ENCODE data around the gene TYW1B. TPM values are rescaled to one million over a fixed set of nuclear protein-coding genes. Genes with fewer than 3 reads are reported as not detected.
"Not testable (repeated sequence)": the region's sequence is repeated elsewhere in the genome, so short reads cannot be mapped to it uniquely, and the experiment has no call there.

The TYW1B gene
- total and polyA plus RNA-seq, 3 experiments from 2014 or later, result 1.5 to 5.1 (median 4.7) TPM

DNA sequence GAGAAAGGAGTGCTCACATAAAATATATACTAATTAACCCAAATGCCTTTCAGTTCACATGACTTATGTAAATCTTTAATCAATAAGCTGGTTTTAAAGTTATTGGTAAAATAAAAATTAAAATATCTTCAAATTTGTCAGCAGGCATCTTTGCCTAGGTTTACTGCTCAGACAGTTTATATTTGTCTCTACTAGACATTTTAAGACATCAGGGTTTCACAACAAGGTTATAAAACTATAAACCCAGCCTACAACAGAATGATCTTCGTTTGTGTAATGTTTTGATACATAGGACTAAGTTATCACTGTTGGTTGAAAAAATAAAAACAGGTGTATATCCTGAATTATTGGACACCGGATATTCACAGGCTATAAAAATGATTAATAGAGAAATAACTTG, 67.4 kb downstream of the TYW1B start:
- Histone ChIP-seq H3K4me1 (ENCODE audit: insufficient read depth, low read length) (no peaks in the 10 kb centered on the region), H3K27me3 (ENCODE audit: insufficient read depth, low read length, poor library complexity, severe bottlenecking) (no peaks in the 10 kb centered on the region), H3K4me3 (ENCODE audit: low read length) (no peak overlapping the region), H3K9me3 (ENCODE audit: low read length) (no peaks in the 10 kb centered on the region), H3K36me3 (ENCODE audit: insufficient read depth, low read length) (no peaks in the 10 kb centered on the region), H3K27ac (ENCODE audit: low read depth, low read length) (no peak overlapping the region)
- CTCF ChIA-PET, result no interaction called here
- no peak for DNase-seq
- Mint-ChIP-seq H3K27ac (no peak overlapping the region), H3K36me3 (peaks cover 23 to 65% (median 51%) of the 10 kb centered on the region in 3 donors), H3K4me3 (no peak overlapping the region), H3K9me3 (peaks cover 14 to 51% (median 31%) of the 10 kb centered on the region in 5 donors), H3K4me1 (no peaks in the 10 kb centered on the region), H3K27me3 (no peaks in the 10 kb centered on the region)
- POLR2A ChIA-PET, result no interaction called here

DNA sequence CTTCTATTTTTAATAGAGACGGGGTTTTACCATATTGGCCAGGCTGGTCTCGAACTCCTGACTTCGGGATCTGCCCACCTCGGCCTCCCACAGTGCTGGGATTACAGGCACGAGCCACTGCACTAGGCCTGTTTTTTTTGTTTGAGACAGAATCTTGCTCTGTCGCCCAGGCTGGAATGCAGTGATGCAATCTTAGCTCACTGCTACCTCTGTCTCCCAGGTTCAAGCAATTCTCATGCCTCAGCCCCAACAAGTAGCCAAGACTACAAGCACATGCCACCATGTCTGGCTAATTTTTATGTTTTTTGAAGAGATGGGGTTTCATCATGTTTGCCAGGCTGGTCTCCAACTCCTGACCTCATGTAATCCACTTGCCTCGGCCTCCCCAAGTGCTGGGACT, 73.7 kb downstream of the TYW1B start:
- Histone ChIP-seq H3K36me3 (ENCODE audit: insufficient read depth, low read length) (no peaks in the 10 kb centered on the region), H3K4me1 (ENCODE audit: insufficient read depth, low read length) (no peaks in the 10 kb centered on the region), H3K4me3 (ENCODE audit: low read length) (no peak overlapping the region), H3K27me3 (ENCODE audit: insufficient read depth, low read length, poor library complexity, severe bottlenecking) (no peaks in the 10 kb centered on the region), H3K27ac (ENCODE audit: low read depth, low read length) (no peak overlapping the region), H3K9me3 (ENCODE audit: low read length) (no peaks in the 10 kb centered on the region)
- H3K9me3 Mint-ChIP-seq, result peaks cover 0 to 22% (median 8%) of the 10 kb centered on the region in 5 donors
- H3K27ac Mint-ChIP-seq, result no peak overlapping the region
- POLR2A ChIA-PET, result no interaction called here
- no peaks in the 10 kb centered on the region for H3K4me1 Mint-ChIP-seq
- DNase-seq, result no peak
- CTCF ChIA-PET, result no interaction called here
- H3K36me3 Mint-ChIP-seq, result peaks cover 22 to 52% (median 28%) of the 10 kb centered on the region in 3 donors
- H3K4me3 Mint-ChIP-seq, result no peak overlapping the region
- no peaks in the 10 kb centered on the region for H3K27me3 Mint-ChIP-seq

DNA sequence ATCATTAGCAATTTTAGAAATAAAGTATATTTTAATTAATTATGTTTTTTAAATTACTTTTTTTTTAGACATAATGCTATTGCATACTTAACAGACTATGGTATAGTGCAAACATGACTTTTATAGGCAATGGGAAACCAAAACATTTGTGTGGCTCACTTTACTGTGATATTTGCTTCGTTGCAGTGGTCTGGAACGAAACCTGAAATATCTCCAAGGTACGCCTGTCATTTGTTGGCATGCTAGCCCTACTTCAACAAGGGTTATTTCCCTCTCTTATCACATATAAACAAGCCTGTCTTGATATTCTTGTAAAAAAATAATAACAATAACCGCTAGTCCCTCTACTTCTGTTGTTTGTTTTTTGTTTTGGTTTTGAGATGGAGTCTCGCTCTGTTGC, 74.2 kb downstream of the TYW1B start:
- Mint-ChIP-seq H3K36me3 (peaks cover 17 to 47% (median 26%) of the 10 kb centered on the region in 3 donors), H3K27ac (no peak overlapping the region), H3K27me3 (no peaks in the 10 kb centered on the region), H3K4me1 (no peaks in the 10 kb centered on the region), H3K9me3 (peaks cover 0 to 17% (median 6%) of the 10 kb centered on the region in 5 donors), H3K4me3 (no peak overlapping the region)
- H3K27ac ChIP-seq (ENCODE audit: low read depth, low read length), result no peak overlapping the region
- no peak for DNase-seq
- ChIA-PET POLR2A (no interaction called here), CTCF (no interaction called here)
- H3K36me3 ChIP-seq (ENCODE audit: insufficient read depth, low read length), result no peaks in the 10 kb centered on the region
- H3K27me3 ChIP-seq (ENCODE audit: insufficient read depth, low read length, poor library complexity, severe bottlenecking), result no peaks in the 10 kb centered on the region
- H3K9me3 ChIP-seq (ENCODE audit: low read length), result no peaks in the 10 kb centered on the region
- H3K4me1 ChIP-seq (ENCODE audit: insufficient read depth, low read length), result no peaks in the 10 kb centered on the region
- no peak overlapping the region for H3K4me3 ChIP-seq (ENCODE audit: low read length)

DNA sequence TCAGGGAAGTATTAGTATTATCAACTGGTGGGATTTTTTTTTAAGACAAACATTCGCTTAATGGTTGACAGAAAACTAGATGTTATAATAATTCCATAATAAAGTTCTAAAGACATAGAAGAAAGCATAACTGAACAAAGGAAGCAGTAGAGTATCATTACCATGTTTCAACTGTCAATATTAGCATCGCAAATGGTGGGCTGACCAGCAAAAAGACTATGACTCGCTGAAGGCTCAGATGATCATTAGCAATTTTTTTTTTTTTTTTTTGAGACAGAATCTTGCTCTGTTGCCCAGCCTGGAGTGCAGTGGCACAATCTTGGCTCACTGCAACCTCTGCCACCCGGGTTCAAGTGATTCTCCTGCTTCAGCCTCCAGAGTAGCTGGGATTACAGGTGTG, 74.8 kb downstream of the TYW1B start:
- H3K27me3 Mint-ChIP-seq; DNase-seq; H3K27ac Mint-ChIP-seq; H3K9me3 ChIP-seq (ENCODE audit: low read length); CTCF ChIA-PET; H3K4me3 Mint-ChIP-seq; H3K27me3 ChIP-seq (ENCODE audit: insufficient read depth, low read length, poor library complexity, severe bottlenecking); H3K4me1 Mint-ChIP-seq; H3K4me1 ChIP-seq (ENCODE audit: insufficient read depth, low read length); POLR2A ChIA-PET; H3K27ac ChIP-seq (ENCODE audit: low read depth, low read length); H3K4me3 ChIP-seq (ENCODE audit: low read length); H3K36me3 ChIP-seq (ENCODE audit: insufficient read depth, low read length): not testable (repeated sequence)
- Mint-ChIP-seq H3K36me3 (peaks cover 12 to 41% (median 20%) of the 10 kb centered on the region in 3 donors), H3K9me3 (peaks cover 0 to 11% (median under 1%) of the 10 kb centered on the region in 5 donors)

DNA sequence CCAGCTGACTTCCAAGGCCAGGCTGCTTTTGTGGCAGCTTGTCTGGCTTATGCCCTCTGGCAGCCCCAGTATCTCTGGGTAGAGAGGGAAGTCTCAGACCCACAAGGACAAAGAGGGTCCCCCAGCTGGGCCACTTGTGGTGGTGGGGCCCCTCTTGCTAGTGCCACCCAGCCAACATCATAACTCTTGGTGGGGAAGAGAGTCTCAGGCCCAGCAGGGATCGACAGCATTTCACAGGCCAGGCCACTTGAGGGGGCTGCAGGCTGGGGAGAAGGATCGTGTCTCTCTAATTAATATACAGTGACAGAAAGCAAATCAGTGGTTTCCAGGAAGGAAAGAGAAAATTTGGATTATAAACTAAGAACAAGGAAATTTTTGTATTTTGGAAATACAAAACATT, 76.0 kb downstream of the TYW1B start:
- Mint-ChIP-seq H3K36me3 (peaks cover 11 to 37% (median 19%) of the 10 kb centered on the region in 3 donors), H3K9me3 (peaks cover 0 to 10% (median 0%) of the 10 kb centered on the region in 5 donors), H3K4me3 (no peak overlapping the region), H3K4me1 (no peaks in the 10 kb centered on the region), H3K27me3 (no peaks in the 10 kb centered on the region), H3K27ac (no peak overlapping the region)
- DNase-seq, result no peak
- ChIA-PET CTCF (no interaction called here), POLR2A (no interaction called here)
- no peak overlapping the region for H3K4me3 ChIP-seq (ENCODE audit: low read length)
- H3K4me1 ChIP-seq (ENCODE audit: insufficient read depth, low read length), result no peaks in the 10 kb centered on the region
- H3K27ac ChIP-seq (ENCODE audit: low read depth, low read length), result no peak overlapping the region
- H3K9me3 ChIP-seq (ENCODE audit: low read length), result no peaks in the 10 kb centered on the region
- H3K27me3 ChIP-seq (ENCODE audit: insufficient read depth, low read length, poor library complexity, severe bottlenecking), result no peaks in the 10 kb centered on the region
- no peaks in the 10 kb centered on the region for H3K36me3 ChIP-seq (ENCODE audit: insufficient read depth, low read length)

DNA sequence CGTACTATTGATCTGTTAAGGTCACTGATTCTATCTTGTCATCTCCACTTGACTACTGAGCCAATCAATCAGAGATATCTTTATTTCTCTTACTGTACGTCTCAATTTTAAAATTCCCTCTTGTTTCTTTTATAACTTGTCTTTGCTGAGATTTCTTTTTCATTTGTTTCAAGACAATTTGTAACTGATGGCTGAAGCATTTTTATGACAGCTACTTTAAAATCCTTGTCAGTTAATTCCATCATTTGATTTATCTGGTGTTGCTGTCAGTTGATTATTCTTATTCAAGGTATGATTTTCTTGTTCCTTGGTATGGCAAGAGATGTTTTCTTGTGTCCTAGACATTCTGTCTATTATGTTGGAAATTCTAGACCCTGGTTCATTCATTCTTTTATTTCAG, 76.6 kb downstream of the TYW1B start:
- Mint-ChIP-seq H3K27me3 (no peaks in the 10 kb centered on the region), H3K4me3 (no peak overlapping the region), H3K4me1 (no peaks in the 10 kb centered on the region), H3K36me3 (peaks cover 13 to 33% (median 15%) of the 10 kb centered on the region in 3 donors), H3K9me3 (peaks cover 0 to 7% (median 0%) of the 10 kb centered on the region in 5 donors), H3K27ac (peak overlapping the region in 1 of 8 donors; percentile 46)
- no peaks in the 10 kb centered on the region for H3K4me1 ChIP-seq (ENCODE audit: insufficient read depth, low read length)
- H3K27me3 ChIP-seq (ENCODE audit: insufficient read depth, low read length, poor library complexity, severe bottlenecking), result no peaks in the 10 kb centered on the region
- no peaks in the 10 kb centered on the region for H3K36me3 ChIP-seq (ENCODE audit: insufficient read depth, low read length)
- no peak overlapping the region for H3K4me3 ChIP-seq (ENCODE audit: low read length)
- CTCF ChIA-PET, result no interaction called here
- H3K27ac ChIP-seq (ENCODE audit: low read depth, low read length), result no peak overlapping the region
- POLR2A ChIA-PET, result no interaction called here
- H3K9me3 ChIP-seq (ENCODE audit: low read length), result no peaks in the 10 kb centered on the region
- DNase-seq, result no peak

DNA sequence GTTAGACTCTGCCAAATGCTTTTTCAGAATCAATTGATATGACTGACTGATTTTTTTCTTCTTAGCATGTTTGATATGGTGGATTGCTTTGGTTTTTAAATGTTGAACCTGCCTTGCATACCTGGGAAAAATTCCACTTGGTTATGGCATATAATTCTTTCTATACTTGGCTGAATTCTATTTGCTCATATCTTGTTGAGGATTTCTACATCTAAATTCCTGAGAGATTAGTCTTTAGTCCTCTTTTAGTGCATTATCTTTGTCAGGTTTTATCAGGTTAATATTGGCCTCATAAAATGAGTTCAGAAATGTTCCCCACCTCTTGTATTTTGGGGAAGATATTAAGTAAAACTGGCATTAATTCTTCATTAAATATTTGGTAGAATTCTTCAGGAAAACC, 79.4 kb downstream of the TYW1B start:
- H3K27me3 ChIP-seq (ENCODE audit: insufficient read depth, low read length, poor library complexity, severe bottlenecking); H3K4me1 ChIP-seq (ENCODE audit: insufficient read depth, low read length); H3K27ac ChIP-seq (ENCODE audit: low read depth, low read length); CTCF ChIA-PET; H3K27me3 Mint-ChIP-seq; H3K9me3 ChIP-seq (ENCODE audit: low read length); DNase-seq; POLR2A ChIA-PET; H3K4me3 Mint-ChIP-seq; H3K36me3 ChIP-seq (ENCODE audit: insufficient read depth, low read length); H3K27ac Mint-ChIP-seq; H3K4me3 ChIP-seq (ENCODE audit: low read length); H3K4me1 Mint-ChIP-seq: not testable (repeated sequence)
- Mint-ChIP-seq H3K9me3 (peaks cover 0 to 11% (median 0%) of the 10 kb centered on the region in 5 donors), H3K36me3 (peaks cover 12 to 47% (median 20%) of the 10 kb centered on the region in 3 donors)

DNA sequence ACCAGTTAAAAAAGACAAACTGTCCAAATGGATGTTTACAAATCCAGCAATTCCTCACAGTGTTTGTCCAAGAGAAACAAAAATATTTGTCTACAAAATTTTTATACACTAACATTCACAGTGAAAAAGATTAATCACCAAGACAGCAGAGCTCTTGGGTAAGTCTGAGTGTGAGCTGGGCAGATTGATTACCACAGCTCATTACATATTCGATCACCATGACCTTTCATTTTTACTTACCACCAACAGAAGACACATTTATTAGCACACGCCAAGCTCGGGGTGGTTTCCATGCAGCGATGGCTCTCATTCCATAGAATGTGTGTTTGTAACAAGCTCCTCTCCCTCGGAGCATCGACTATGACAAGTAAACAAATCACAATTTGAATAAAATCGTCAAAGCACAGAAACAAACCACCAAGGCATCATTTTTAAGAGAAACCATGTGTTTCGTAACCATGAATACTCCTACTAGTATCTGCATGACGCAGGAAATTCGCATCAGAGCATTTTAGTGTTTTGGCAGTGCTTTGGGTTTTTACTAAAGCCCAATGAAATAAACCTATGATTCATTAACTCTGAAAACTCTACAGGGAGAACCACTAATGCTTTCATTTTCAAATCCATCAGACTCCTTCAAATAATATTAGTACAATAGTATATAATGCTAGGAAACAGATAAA, 83.6 kb downstream of the TYW1B start:
- H3K27ac ChIP-seq (ENCODE audit: low read depth, low read length); H3K36me3 ChIP-seq (ENCODE audit: insufficient read depth, low read length); H3K9me3 ChIP-seq (ENCODE audit: low read length); H3K27ac Mint-ChIP-seq; H3K4me1 Mint-ChIP-seq; H3K4me3 Mint-ChIP-seq; POLR2A ChIA-PET; H3K4me1 ChIP-seq (ENCODE audit: insufficient read depth, low read length); H3K27me3 ChIP-seq (ENCODE audit: insufficient read depth, low read length, poor library complexity, severe bottlenecking); H3K27me3 Mint-ChIP-seq; CTCF ChIA-PET; H3K4me3 ChIP-seq (ENCODE audit: low read length); DNase-seq: not testable (repeated sequence)
- peaks cover 28 to 56% (median 43%) of the 10 kb centered on the region in 3 donors for H3K36me3 Mint-ChIP-seq
- H3K9me3 Mint-ChIP-seq, result peaks cover 0 to 28% (median 13%) of the 10 kb centered on the region in 5 donors
